ENCODE measurements around the gene CHN1.

DNA sequence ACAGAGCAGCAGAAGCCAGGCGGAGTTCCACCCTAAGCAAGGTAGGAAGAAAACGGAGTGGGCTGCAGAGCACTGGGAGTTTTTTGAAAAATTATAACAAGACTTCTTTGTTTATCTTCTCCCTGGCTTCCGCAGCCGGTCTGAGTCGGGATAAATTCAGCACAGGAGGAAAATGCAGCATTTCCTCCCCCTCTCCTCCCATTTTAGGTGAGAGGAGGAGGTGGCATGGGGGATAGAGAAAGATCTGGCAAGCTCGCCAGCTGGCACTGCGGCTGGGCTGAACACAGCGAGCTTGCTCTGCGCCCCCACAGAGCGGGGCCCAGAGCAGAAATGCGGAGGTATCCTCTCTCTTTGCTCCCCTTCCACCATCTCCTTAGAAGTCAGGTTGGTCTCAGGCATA, 223.2 kb downstream of the CHN1 start:
- TF ChIP-seq, protein P1, sequence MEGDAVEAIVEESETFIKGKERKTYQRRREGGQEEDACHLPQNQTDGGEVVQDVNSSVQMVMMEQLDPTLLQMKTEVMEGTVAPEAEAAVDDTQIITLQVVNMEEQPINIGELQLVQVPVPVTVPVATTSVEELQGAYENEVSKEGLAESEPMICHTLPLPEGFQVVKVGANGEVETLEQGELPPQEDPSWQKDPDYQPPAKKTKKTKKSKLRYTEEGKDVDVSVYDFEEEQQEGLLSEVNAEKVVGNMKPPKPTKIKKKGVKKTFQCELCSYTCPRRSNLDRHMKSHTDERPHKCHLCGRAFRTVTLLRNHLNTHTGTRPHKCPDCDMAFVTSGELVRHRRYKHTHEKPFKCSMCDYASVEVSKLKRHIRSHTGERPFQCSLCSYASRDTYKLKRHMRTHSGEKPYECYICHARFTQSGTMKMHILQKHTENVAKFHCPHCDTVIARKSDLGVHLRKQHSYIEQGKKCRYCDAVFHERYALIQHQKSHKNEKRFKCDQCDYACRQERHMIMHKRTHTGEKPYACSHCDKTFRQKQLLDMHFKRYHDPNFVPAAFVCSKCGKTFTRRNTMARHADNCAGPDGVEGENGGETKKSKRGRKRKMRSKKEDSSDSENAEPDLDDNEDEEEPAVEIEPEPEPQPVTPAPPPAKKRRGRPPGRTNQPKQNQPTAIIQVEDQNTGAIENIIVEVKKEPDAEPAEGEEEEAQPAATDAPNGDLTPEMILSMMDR (optimal IDR thresholded peaks at IDR 0.05 in 1 of 3, IDR thresholded peaks at IDR 0.05 in 1 of 3, conservative IDR thresholded peaks at IDR 0.05 in 1 of 3; ENCODE audit: extremely low read depth in 1 of 3, insufficient read depth in 2 of 3, low read length in 3 of 3) = no peak
- no peak for TF ChIP-seq EZH2 (IDR thresholded peaks at IDR 0.05; ENCODE audit: low read length)
